Immature natural killer cell (primary cell): ENCODE measurements around the gene INHBB. TPM values are rescaled to one million over a fixed set of nuclear protein-coding genes. Genes with fewer than 3 reads are reported as not detected.

Source experiments
- DNase-seq, 3 donors: peaks; one replicate each; pipeline ENCODE4 v3.0.0; 2022; ENCODE audit warnings: mixed read lengths in 1 of 3
- H3K27ac Mint-ChIP-seq, 6 donors: one replicate each; pipeline ENCODE4 v1.8.0; 2020; ENCODE audit warnings: mixed read lengths in 6 of 6, mild to moderate bottlenecking in 5 of 6, inconsistent platforms in 4 of 6, moderate library complexity in 3 of 6
- H3K27me3 Mint-ChIP-seq, 3 donors: one replicate each; pipeline ENCODE4 v1.8.0; 2020 to 2021; ENCODE audit warnings: low read depth in 3 of 3, mild to moderate bottlenecking in 3 of 3, mixed read lengths in 3 of 3, moderate library complexity in 3 of 3, inconsistent platforms in 1 of 3
- H3K36me3 Mint-ChIP-seq, 3 donors: one replicate each; pipeline ENCODE4 v1.8.0; 2020; ENCODE audit warnings: mixed read lengths in 3 of 3, inconsistent platforms in 2 of 3, mild to moderate bottlenecking in 2 of 3
- H3K4me1 Mint-ChIP-seq, 2 donors: one replicate each; pipeline ENCODE4 v1.8.0; 2020; ENCODE audit warnings: inconsistent platforms in 2 of 2, mild to moderate bottlenecking in 2 of 2, mixed read lengths in 2 of 2, moderate library complexity in 1 of 2
- H3K4me3 Mint-ChIP-seq, 5 donors: one replicate each; pipeline ENCODE4 v1.8.0; 2020; ENCODE audit warnings: mild to moderate bottlenecking in 5 of 5, mixed read lengths in 5 of 5, inconsistent platforms in 3 of 5, moderate library complexity in 3 of 5
- H3K9me3 Mint-ChIP-seq, 6 donors: one replicate each; pipeline ENCODE4 v1.8.0; 2020; ENCODE audit warnings: mild to moderate bottlenecking in 6 of 6, mixed read lengths in 6 of 6, inconsistent platforms in 4 of 6, moderate library complexity in 3 of 6
- polyA plus RNA-seq, 3 donors: library from polyadenylated mRNA; unstranded; fragments of 300-500 nt; fragmentation: Illumina TruSeq; gene quantifications; one replicate each; pipeline ENCODE4 v1.2.3, GENCODE V29; 2021

Gene INHBB
- polyA plus RNA-seq, 3 donors from 2014 or later = not detected

DNA sequence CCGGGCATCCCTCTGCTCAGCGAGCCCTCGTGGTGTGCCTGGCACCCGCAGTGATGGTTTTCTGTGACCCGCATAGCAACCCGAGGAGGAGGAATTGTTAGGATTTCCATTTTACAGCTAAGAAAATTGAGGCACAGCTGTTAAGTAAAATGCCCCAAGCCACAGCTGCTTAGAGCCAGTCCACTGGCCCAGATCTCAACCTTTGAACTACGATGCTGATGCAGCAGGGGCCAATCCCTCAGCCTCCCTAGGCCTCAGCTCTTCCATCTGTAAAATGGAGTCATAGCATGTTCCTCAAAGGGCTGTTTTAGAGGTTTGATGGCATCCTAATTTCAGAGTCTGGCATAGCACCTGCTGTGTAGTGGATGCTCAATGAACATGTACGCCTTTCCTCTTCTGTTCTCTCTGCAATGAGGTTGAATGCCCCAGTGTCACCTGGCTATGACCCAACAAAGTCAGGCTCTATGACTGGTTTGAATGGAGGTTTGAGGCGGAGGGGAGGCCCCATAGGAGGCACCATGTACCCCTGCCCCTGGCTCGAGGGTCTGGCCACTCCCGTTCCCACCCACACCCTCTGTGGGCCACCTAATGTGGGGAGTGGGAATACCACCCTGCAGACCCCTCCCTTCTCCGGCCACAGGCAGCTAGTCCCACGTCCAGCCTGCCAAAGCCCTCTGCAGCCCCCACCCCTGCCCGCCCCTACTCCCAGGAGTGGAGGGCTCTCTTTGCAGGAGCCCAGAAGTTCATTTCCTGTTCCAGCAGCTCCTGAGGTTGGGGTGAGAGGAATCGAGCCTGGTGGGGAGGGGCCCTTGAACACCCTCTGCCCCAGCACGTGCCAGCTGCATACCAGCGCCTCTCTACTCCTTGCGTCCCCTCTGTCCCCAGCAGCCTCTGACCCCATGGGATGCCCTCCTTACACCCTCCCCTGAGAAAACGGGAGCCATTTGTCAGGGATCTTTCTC is 31.0 kb downstream of the INHBB start:
- H3K27me3 Mint-ChIP-seq = peaks cover 0 to 5% (median 4%) of the 10 kb centered on the region in 3 donors

DNA sequence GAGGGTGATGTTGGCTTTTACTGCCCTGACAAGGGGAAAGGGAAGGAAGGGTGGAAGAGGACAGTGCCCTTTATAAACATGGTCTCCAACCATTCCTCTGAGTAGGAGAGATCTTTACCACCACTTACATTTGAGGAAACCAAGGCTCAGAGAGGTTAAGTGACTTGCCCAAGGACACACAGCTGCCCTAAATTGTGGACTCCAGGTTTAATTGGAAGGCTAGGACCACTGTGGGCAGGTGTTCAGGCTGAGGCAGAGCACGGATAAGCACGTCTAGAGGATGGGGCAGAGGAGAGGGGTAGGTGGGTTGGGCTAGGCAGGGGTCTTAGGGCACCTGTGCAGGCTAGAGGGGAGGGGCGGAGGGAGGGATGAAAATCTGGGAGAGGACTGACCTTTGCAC is 32.7 kb downstream of the INHBB start:
- DNase-seq = no peak
- H3K27me3 Mint-ChIP-seq = peaks cover 0 to 4% (median 3%) of the 10 kb centered on the region in 3 donors
- no peak overlapping the region for H3K27ac Mint-ChIP-seq
- no peaks in the 10 kb centered on the region for H3K4me1 Mint-ChIP-seq
- H3K36me3 Mint-ChIP-seq = no peaks in the 10 kb centered on the region
- H3K9me3 Mint-ChIP-seq = no peaks in the 10 kb centered on the region
- no peak overlapping the region for H3K4me3 Mint-ChIP-seq

More for the DNA sequence above, 31.0 kb downstream of the INHBB start:
- no peak for DNase-seq
- Mint-ChIP-seq H3K9me3 (no peaks in the 10 kb centered on the region), H3K4me3 (no peak overlapping the region), H3K27ac (no peak overlapping the region), H3K4me1 (no peaks in the 10 kb centered on the region), H3K36me3 (no peaks in the 10 kb centered on the region)

DNA sequence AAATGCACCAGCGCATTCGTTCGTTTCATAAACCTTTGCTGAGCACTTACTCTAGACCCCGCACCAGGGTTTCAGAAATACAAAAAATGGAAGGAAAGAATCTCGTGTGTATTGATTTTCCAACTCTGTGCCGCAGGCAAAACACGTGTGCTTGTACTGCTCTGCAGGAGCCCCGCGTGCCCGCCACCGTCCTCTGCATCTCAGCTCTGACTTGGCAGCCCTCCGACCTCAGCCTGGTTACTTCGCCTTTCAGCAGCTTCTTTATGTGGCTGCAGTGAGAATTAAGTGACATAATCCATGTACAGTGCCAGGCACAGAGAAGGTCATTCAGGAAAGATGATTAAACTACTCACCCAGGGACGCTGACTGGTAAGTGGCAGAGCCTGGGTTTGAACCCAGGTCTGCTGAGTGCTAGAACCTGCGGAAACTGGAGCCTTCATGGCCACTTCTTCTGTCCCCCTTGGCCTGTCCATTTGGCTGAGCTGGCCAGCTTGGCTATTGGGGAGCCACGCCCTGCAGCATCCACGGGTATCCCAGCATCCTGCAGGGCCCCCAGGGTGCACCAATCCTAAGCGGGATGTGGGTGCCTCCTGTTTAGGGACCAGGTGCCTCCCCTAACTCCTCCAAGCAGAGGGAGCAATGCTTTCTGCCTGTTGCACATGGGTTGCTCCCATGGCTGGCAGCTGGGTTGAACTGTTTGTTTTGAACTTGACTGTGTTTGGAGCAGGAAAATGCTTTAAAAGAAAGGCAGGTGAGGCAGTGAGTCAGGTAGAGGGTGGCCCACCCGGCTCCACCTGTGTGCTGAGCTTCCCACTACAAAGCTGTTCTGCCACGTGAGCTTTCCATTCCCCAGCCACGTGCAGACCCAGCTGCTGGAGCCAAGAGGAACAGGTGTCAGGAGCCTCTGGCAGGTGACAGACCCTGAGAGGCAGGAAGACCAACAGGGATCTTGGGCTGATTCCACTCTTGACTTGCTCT is 34.3 kb downstream of the INHBB start:
- no peak overlapping the region for H3K4me3 Mint-ChIP-seq
- no peak overlapping the region for H3K27ac Mint-ChIP-seq
- H3K4me1 Mint-ChIP-seq = no peaks in the 10 kb centered on the region
- DNase-seq = no peak
- H3K9me3 Mint-ChIP-seq = no peaks in the 10 kb centered on the region
- peaks cover 0 to 6% (median 3%) of the 10 kb centered on the region in 3 donors for H3K27me3 Mint-ChIP-seq
- H3K36me3 Mint-ChIP-seq = no peaks in the 10 kb centered on the region

DNA sequence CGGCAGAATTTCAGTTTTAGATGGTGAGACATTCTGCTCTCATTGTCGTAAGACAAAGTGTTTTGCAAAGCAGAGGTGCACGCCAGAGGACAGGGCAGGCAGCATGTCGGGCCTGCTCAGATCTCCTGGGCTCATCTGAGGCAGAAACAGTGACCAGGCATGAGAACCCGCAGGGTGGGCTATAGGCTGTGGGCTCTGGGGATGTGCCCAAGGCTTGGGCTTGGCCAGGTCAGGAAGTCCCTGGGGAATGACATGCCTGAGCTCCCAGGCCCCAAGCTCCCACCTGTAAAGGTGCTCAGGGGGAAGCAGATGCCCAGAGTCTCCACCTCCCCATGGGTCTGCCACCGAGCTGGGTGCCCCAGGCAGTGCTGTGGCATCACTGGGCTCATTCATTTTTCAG is 35.3 kb downstream of the INHBB start:
- Mint-ChIP-seq H3K9me3 (no peaks in the 10 kb centered on the region), H3K27me3 (peaks cover 0 to 6% (median 3%) of the 10 kb centered on the region in 3 donors), H3K36me3 (no peaks in the 10 kb centered on the region), H3K4me3 (no peak overlapping the region), H3K27ac (no peak overlapping the region), H3K4me1 (no peaks in the 10 kb centered on the region)
- DNase-seq = no peak

DNA sequence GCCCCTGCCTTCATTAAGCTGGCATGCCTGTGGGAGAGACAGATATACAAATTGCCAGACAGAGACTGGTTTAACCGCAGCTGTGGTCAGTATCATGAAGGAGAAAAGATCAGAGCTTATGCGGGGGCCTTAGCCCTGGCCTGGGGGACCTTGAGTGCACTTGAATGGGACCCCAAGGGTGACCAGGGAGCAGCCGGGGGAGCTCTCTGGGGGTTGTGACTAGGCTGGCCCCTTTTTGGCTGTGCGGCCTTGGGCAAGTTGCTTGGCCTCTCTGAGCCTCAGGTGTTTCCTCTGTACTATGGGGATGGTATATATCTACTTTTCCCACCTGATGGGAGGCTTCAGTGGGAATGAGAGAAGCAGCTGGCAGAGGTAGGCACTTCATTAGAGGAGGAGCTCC is 35.7 kb downstream of the INHBB start:
- H3K4me1 Mint-ChIP-seq = no peaks in the 10 kb centered on the region
- no peak overlapping the region for H3K27ac Mint-ChIP-seq
- no peak overlapping the region for H3K4me3 Mint-ChIP-seq
- no peaks in the 10 kb centered on the region for H3K36me3 Mint-ChIP-seq
- H3K27me3 Mint-ChIP-seq = peaks cover 0 to 6% (median 3%) of the 10 kb centered on the region in 3 donors
- no peaks in the 10 kb centered on the region for H3K9me3 Mint-ChIP-seq
- no peak for DNase-seq

DNA sequence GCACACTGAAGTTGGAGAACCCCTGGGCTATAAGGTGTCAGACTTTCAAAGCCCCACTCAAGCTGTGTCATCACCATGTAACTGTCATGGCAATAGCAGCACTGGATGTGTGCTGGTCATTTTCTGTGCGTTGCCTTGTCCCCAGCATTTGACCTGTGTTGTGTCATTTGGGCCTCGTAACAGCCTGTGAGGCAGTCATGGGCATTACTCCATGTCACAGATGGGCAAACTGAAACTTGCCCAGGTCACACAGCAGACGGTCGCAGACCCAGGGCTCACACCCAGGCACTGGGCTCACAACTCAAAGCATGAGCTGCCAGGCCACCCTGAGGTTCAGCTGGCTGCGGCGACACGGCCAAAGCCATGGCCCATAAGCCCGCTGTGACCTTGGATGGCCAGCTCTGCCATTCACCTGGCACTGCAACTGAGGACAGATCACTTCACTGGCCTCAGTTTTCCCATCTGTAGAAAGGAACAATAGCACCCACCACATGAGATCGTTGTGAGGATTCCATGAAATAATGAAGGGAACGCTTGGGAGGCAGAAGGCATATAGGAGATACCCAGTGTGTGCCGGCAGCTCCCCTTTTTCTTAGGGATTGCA is 36.7 kb downstream of the INHBB start:
- no peak for DNase-seq
- H3K36me3 Mint-ChIP-seq = no peaks in the 10 kb centered on the region
- H3K27ac Mint-ChIP-seq = no peak overlapping the region
- H3K27me3 Mint-ChIP-seq = peaks cover 0 to 6% (median 2%) of the 10 kb centered on the region in 3 donors
- no peaks in the 10 kb centered on the region for H3K9me3 Mint-ChIP-seq
- no peak overlapping the region for H3K4me3 Mint-ChIP-seq
- H3K4me1 Mint-ChIP-seq = no peaks in the 10 kb centered on the region

DNA sequence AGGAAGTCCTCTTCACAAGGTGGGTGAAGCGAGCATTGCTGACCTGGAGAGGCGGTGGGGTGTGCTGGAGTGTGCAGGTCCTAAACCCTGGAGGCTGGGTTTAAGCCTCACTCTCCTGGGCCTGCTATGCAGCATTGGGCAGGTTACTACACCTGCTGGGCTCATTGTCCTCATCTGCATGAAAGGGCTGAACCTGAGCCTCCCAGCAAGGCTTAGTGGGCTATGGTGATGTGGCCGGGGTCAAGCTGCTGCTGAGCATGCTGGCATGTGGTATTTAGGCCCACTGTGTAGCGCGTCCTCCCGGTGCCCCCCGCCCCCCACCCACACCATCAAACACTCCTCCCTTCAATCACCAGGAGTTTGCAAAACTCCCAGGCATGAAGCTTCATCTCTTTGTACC is 37.3 kb downstream of the INHBB start:
- Mint-ChIP-seq H3K27me3 (peaks cover 0 to 6% (median 2%) of the 10 kb centered on the region in 3 donors), H3K27ac (no peak overlapping the region), H3K9me3 (no peaks in the 10 kb centered on the region)

DNA sequence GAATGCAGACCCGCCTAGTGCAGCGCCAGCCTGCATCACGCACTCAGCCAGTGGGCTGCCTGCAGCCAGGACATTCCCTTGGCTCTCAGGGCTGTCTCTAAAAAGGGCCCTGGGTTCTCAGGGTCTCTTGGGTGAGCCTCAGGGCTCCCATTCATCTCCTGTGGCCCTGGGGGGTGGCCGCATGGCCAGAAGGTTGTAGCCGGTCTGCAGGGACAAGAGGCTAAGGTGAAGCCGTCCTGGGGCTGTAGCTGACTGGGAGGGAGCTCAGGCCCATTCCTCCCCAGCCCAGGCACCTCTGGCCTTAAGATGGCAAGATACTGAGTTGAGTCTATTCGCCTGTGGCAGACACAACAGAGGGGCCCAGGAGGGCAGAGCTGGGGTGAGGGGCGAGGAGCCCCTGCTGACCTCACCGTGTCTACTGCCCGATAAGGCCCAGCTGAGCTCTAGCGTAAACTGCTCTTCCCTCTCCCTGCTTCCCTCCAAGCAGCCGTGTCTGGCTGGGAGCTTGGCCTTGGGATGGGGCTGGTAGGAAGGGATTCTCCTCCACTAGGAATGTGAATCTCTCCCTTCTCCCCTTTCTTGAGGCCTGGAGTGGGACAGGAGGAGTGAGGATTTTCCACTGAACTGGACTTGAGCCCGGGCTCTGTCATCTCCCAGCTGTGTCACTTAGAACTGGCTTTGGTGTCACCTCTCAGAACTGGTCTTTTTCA is 37.9 kb downstream of the INHBB start:
- Mint-ChIP-seq H3K36me3 (no peaks in the 10 kb centered on the region), H3K27ac (no peak overlapping the region), H3K4me3 (no peak overlapping the region), H3K27me3 (peaks cover 0 to 4% (median 2%) of the 10 kb centered on the region in 3 donors), H3K9me3 (no peaks in the 10 kb centered on the region), H3K4me1 (no peaks in the 10 kb centered on the region)
- DNase-seq = no peak

More for the DNA sequence above, 37.3 kb downstream of the INHBB start:
- Mint-ChIP-seq H3K36me3 (no peaks in the 10 kb centered on the region), H3K4me3 (no peak overlapping the region), H3K4me1 (no peaks in the 10 kb centered on the region)
- DNase-seq = no peak

DNA sequence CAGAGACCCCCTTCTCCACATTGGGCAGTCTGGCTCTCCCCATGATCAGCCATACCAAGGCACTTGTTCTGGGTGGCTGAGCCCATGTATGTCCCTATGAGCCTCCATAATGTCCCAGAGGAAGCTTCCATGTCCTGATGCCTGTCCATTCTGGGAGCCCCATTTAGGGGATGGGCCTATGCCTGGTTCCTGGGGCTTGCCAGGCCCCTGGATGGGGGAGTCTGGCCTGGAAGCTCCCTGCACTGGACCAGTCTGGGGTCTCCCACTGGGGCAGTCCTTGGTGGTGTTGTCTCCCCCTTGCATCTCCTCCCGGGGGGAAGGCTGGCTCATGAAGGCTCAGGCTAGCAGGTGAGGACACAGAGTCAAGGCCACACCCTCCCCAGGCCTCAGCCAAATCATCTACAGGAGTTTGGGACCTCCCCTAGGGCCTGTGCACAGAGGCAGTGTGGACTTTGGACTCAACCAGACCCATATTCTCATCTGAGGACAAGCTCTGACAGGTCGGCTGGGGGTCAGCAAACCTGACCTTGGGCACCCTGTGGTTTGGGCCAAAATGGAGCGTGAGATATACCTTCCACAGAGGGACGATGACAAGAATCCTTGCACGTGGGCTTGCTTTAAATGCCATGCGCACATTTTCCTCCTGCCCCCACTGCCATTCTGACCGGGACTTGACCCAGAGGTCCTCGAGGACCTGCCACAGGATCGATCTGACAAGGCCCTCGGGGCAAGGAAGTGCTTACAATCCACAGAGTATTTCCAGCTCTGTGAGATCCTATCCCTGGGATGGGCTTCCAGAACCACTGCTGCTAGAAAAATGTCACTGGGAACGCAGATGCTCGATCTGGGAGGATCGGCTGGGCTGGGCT is 38.8 kb downstream of the INHBB start:
- peaks cover 0 to 6% (median 2%) of the 10 kb centered on the region in 3 donors for H3K27me3 Mint-ChIP-seq
- H3K4me1 Mint-ChIP-seq = no peaks in the 10 kb centered on the region
- H3K36me3 Mint-ChIP-seq = no peaks in the 10 kb centered on the region
- no peak overlapping the region for H3K27ac Mint-ChIP-seq
- no peak for DNase-seq
- no peaks in the 10 kb centered on the region for H3K9me3 Mint-ChIP-seq
- no peak overlapping the region for H3K4me3 Mint-ChIP-seq

DNA sequence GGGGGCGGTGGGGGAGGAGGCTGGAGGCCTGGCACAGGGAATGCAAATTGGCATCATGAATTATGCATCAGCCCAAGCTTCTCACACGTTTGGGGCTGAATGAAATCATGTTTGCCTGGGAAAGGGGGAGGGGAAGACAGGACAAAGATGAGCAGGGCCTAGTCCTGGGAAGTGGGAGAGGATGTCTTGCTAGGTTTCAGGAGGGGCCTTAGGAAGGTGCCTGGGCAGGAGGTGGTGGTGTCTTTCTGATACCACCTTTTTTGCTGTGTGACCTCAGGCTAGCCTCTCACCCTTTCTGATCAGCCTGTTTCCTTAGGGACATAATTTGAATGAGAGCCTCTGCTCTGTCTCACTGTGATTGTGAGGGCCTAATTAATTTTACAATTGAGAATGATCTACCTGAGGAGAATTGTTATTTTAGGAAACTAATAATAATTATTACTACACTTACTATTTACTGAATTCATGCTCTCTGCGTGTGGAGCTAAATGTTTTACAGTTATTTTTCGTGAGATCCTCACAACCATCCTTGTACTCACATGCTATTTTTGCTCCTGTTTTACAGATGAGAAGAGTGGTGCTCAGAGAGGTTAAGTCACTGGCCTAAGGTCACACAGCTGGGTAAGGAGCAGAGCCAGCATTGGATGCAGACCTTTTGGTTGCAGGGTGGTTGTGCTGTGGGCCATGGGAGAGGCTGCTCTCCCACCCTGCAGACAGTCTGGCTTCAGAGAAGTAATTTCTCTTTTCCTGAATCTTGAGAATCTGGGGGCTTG is 39.6 kb downstream of the INHBB start:
- no peak overlapping the region for H3K27ac Mint-ChIP-seq
- no peak overlapping the region for H3K4me3 Mint-ChIP-seq
- no peaks in the 10 kb centered on the region for H3K9me3 Mint-ChIP-seq
- no peaks in the 10 kb centered on the region for H3K4me1 Mint-ChIP-seq
- DNase-seq = no peak
- no peaks in the 10 kb centered on the region for H3K36me3 Mint-ChIP-seq
- peaks cover 0 to 6% (median 5%) of the 10 kb centered on the region in 3 donors for H3K27me3 Mint-ChIP-seq

DNA sequence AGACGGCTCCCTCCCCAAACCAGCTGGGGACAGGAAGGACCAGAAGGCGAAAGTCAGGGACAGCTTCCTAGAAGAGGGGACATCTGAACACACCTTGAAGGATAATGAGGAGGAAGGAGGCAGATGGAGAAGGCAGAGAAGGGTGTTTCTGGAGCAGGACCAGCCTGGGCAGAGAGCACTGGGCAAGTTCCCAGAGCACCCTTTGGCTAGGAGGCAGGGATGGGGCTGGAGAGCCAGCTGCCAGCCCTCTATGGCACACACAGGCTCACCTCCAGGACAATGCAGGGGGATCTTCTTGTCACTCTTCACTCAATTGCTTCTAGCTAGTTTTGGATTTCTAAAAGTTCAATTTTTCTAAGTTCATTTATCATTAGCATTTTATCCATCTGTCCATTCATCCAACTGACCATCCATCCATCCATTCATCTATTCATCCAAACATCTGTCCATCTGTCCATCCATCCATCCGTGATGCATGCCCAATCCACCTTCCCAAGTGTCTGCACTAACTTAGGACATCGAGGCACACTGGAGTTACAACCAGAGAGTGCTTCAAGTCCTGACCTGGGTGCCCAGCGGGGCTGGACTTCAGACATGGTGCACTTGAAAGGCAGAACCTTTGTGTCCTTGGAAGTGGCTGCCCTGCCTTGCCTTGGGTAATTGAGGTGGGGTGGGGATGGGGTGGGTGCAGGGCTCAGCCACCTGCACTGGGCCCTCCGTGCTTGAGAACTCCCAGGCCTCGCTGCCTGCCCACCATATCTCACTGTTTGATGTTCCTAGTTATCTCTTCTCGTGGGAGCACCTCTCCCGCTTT is 42.5 kb downstream of the INHBB start:
- peaks cover 0 to 2% of the 10 kb centered on the region in 2 donors for H3K4me1 Mint-ChIP-seq
- no peak overlapping the region for H3K27ac Mint-ChIP-seq
- DNase-seq = no peak
- no peak overlapping the region for H3K4me3 Mint-ChIP-seq
- no peaks in the 10 kb centered on the region for H3K9me3 Mint-ChIP-seq
- no peaks in the 10 kb centered on the region for H3K36me3 Mint-ChIP-seq
- H3K27me3 Mint-ChIP-seq = peaks cover 0 to 6% (median 5%) of the 10 kb centered on the region in 3 donors
